ENCODE measurements around the gene FBXL19.
A peak's percentile ranks its signal among the peaks of the same experiment; 100 is the strongest.

DNA sequence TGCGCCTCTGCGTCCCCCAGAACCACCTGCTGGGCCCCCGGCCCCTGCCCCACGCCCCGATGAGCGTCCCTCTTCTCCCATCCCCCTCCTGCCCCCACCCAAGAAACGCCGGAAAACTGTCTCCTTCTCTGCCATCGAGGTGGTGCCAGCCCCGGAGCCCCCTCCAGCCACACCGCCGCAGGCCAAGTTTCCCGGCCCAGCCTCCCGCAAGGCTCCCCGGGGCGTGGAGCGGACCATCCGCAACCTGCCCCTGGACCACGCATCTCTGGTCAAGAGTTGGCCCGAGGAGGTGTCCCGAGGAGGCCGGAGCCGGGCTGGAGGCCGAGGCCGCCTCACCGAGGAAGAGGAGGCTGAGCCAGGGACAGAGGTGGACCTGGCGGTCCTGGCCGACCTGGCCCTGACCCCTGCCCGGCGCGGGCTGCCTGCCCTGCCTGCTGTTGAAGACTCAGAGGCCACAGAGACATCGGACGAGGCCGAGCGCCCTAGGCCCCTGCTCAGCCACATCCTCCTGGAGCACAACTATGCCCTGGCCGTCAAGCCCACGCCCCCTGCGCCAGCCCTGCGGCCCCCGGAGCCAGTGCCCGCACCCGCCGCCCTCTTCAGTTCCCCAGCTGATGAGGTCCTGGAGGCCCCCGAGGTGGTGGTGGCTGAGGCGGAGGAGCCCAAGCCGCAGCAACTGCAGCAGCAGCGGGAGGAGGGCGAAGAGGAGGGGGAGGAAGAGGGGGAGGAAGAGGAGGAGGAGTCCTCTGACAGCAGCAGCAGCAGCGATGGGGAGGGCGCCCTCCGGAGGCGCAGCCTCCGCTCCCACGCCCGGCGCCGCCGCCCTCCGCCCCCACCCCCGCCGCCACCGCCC lies 56.0 kb downstream of the FBXL19 start:
- TF ChIP-seq ZNF707 (CRISPR knock-in tag; conservative IDR thresholded peaks at IDR 0.05) = no peak
- TF ChIP-seq RBFOX2 (IDR thresholded peaks at IDR 0.05; ENCODE audit: low read depth, low read length) = peak; percentile 36; the same call in 1 of the 2 replicates
- no peak for TF ChIP-seq MXI1 (IDR thresholded peaks at IDR 0.05; ENCODE audit: low read depth, low read length)
- 0 out of 6 replicates have a peak, but pooled peaks of 1 of the 3 experiments have one; percentile 5 for TF ChIP-seq CTCF (IDR thresholded peaks at IDR 0.05 in 2 of 3, conservative IDR thresholded peaks at IDR 0.05 in 1 of 3; ENCODE audit: insufficient read depth in 2 of 3, low read depth in 1 of 3, low read length in 3 of 3)
- TF ChIP-seq ZNF41 (CRISPR knock-in tag; conservative IDR thresholded peaks at IDR 0.05) = no peak
- TF ChIP-seq GABPA (tag; conservative IDR thresholded peaks at IDR 0.05; ENCODE audit: low read depth) = no peak

Measured in K562 (cell line).